Islet precursor cell (in vitro differentiated cells): ENCODE measurements around the gene ZNF160.
"Not testable (repeated sequence)": the region's sequence is repeated elsewhere in the genome, so short reads cannot be mapped to it uniquely, and the experiment has no call there.

Source experiments
- DNase-seq: peaks from one replicate; pipeline ENCODE4 v3.0.0-alpha.2; 2018

The ZNF160 gene

DNA sequence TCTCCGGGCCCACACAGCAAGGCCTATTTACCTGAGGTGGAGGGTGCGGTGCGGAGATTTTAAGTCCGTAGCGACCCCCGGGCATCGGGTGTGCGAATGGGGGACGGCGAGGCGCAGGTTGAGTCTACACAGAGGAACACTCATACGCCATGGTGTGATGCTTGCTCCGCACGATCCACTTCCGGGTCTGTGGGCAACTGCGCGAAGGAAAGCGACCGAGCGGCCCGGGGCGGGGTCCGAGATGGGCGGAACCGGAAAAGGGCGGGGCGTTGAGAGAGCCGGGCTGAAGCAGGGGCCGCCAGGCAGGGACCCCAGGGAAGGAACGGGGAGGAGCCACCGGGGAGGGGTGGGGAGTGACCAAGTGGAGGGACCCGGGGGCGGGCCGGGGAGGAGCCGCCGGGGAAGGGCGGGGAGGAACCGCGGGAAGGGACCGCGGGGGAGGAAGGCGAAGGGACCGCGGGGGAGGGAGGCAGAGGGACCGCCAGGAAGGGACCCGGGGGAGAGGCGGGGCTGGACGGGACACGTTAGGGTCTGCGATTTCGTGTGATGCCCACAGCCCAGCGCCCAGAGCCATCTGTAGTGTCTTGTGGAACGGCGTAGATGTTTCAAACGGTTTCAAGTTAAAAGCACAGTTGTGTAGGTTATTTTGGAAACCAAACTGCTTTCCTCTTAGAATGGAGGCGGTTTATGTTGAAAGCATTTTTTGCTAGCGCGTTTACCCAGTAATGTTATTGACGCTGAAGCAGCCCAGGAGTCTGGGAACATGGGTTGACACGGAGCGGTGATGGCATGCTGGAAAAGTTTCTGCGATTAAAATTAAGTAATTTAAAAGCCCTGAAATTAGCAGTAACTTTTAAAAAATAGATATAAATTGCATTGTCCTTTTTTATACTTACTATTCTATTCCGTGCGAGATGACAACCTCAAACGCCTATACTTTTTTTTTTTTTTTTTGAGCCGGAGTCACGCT, at the start of gene ZNF160:
ZNF160 (minus strand) TSS at position 189 of the 970 bp plus-strand sequence. CDS start 17,146 bp downstream, outside the sequence.
- peak; percentile 99 for DNase-seq

DNA sequence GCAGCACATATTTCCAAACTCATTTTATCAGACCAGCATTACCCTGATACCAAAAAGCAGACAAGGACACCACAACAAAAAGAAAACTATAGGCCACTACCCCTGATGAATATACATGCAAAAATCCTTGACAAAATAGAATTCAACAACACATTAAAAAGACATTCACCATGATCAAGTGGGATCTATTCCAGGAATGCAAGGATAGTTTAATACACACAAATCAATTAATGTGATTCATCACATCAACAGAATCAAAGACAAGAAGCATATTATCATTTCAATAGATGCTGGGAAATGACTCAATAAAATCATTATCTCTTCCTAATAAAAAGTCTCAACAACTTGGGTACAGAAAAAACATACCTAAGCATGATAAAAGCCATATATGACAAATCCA, 44.4 kb upstream of the ZNF160 start:
- DNase-seq = no peak

DNA sequence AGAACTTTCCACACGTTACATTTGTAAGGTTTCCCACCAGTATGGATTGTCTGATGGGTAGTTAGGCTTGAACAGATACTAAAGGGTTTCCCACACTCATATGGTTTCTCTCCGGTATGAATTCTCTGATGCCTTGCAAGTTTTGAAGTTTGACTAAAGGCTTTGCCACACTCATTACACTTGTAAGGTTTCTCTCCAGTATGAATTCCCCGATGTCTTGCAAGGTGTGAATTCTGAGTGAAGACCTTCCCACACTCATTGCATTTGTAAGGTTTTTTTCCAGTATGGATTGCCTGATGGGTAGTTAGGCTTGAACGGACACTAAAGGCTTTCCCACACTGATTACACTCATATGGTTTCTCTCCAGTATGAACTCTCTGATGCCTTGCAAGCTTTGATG, 37.1 kb upstream of the ZNF160 start:
- DNase-seq = no peak

DNA sequence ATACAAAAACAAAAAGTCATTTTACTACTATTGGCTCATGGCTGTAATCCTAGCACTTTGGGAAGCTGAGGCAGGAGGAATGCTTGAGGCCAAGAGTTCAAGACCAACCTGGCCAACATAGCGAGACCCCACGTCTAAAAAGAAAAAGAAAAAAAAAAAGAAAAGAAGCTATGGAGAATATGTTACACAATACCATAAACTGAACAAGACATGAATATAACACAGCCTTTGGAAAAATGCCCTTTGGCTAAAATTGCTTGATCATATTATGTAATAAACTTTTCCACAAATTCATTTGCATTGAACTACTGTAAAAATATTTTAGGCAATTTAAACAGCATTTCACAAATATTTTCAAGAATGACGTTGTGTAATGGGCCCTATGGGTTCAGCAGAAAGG, 33.2 kb upstream of the ZNF160 start:
- no peak for DNase-seq

DNA sequence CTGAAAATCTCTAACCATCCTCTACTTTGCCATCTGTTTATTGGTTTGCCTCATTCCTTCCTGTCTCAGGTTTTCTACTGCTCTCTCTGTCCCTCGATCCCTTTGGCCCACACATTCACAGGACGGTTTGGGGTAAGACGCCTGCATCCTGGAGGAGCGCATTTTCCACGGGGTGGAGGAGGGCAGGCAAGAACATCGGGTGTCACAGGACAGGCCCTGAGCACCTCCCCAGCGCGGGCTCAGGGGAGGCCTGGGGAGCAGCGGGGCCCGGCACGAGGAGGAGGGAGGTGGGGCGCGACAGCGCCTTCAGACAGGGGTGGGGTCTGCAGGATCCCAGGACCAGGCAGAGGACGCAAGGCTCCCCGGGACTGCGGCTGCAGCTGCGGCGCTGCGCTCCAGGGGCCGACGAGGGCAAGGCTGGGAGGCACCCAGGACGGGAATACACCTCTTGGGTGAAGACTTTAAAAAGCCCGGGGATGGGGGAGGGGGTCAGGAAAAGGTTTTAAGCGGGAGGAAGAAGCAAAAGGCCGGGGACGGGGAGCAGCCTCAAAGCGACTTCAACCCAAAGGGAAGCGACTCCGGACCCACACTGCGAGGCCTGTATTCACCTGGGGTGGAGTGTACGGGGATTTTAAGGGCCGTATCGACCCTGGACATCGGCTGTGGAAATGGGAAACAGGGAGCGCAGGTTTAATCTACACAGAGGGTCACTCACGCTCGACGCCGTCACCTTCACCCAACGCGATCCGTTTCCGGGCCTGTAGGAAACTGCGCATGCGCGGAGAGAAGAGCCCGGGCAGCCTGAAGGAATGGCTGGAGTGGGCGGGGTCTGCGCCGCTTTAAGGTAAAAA, 29.1 kb upstream of the ZNF160 start, which contains the start of gene ZNF415:
ZNF415 (minus strand) TSS at position 770 of the 851 bp plus-strand sequence. CDS start 10,234 bp downstream, outside the sequence.
- peak; percentile 89 for DNase-seq

DNA sequence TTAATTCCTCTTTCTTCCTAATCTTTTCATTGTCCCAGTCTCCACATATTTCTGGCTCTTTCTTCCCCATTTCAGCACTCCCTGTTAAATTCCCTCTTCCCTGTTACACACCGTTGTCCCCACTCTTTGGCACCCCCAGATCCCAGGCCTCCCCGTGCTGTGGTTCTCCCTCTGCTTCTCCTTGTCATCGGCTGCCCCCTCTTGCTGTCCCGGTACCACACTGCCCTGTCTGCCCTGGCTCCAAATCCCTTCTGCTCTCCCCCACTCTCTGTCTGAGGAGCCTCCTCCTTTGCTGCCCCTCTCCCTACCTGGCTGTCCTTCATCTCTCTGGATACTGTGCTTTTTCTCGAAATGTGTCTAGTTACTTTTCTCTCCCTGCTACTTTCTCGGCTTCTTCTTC, 28.5 kb upstream of the ZNF160 start:
- DNase-seq = no peak

DNA sequence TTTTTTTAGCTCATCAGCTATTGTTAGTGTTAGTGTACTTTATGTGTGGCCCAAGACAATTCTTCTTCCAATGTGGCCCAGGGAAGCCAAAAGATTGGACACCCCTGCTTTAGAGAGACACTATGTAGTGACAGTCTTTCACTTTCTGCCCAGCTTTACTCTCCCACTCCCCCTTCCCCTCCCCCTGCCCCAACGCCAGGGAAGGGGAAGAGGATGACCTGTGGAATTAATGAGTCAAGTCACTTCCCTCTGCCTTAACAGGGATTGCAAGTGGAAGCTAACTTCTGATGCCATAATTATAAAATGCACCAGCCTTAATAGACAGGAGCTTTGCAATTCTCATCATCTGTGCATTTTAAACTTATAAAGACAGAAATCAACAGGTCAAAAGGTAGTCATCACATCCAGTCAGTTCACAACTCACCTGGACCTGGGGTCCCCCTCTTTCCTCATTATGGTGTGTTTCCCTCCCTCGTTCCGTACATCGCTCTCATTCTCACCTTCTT, 27.9 kb upstream of the ZNF160 start:
- DNase-seq = no peak

DNA sequence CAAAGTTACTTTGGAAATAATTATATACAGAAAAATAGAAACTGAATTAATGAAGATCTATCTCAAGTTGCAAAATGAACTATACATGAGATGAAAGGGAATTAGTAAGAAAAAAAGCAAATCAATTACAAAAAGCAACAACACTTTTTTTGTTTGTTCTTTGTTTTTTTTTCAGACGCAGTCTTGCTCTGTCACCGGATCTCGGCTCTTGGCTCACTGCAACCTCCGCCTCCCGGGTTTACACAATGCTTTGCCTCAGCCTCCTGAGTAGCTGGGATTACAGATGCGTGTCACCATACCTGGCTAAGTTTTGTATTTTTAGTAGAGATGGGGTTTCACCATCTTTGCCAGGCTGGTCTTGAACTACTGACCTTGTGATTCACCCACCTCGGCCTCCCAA, 27.3 kb upstream of the ZNF160 start:
- no peak for DNase-seq

DNA sequence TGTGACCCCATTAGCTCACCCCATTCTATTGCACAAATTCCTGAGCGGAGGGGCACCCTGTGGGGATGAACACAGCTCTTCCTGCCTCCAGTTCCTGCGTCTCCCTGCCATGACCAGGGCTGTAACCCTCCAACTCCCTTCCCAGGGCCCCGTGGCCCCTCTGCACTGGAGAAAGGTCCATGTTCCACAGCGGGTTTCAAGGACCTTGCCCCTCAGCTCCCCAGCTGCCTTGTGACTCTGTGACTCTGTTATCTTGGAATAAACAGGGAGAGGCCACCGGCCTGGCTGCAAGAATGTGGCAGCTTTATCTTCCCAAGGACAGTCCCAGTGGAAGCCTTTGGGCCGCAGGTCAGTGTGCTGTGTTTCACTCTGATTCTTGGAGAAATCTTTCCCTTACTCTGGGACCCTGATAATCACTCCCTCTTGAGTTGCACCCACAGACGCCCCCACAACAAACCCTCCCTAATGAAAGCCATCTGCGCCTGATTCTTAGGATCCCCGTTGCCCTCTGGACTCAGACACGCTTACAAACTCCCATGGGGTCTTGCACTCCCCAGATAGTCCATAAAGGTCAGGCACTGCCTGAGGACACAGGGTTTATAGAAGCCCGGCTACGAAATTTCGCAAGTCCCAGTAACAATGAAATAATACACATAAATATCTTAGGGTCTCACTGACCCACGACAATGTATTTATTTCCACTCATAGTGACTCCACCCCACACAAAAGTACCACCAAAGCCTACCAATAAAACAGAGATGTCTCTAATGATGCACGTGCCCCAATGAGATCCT, 23.7 kb upstream of the ZNF160 start:
- DNase-seq = not testable (repeated sequence)

DNA sequence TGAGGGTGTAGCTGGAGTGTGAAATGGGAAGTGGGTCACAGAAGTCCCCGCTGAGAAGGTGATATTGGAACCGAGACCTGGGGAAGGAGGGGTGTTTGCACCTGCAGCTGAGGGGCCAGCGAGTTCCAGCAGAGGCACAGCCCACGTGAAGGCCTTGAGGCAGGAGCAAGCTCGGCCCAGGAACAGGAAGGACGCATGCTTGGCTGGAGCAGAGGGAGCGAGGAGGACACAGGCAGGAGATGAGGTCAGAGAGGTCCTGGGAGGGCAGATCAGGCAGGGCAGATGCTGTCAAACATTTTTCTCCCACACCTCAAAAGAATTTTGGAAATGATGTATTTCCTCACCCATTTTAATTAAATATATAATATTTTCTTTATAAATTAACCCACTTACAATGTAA, 20.2 kb upstream of the ZNF160 start:
- DNase-seq = no peak

DNA sequence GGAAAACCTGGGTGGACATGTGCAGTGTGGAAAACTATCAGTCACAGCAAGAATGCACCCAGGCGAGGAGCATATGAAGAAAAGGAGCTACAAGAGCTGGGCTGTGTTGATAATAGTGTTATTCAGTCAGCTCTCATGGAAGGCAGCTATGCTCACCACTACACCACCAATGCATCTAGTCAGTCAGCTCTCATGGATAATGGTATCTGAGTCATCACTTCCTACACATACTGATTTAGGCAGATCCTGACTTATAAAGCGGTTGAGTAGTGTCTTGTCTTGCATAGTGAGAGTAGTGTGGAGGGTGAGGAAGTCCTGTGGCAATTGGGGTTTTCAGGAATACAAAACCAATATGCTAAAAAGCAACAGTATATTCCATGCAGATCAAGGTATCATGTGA, 9.1 kb upstream of the ZNF160 start:
- DNase-seq = no peak

DNA sequence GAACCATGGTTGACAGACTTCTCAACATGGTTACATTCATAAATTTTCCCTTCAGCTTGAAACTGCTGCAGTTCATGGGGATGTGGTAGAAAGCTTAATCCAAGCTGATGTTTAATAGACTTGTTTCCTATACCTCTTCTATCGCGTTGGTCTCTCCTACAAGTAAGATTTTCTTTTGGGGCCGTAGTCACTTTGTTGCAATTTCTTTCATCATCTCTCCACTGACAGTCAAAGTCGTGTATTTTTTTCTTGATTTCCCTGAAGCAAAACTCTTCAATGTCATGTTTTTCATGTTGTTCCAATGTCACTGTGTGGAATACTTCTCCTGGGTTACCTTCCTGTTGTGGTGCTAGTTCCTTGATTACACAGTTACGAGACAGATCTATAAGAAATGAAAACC, 6.3 kb upstream of the ZNF160 start:
- no peak for DNase-seq

DNA sequence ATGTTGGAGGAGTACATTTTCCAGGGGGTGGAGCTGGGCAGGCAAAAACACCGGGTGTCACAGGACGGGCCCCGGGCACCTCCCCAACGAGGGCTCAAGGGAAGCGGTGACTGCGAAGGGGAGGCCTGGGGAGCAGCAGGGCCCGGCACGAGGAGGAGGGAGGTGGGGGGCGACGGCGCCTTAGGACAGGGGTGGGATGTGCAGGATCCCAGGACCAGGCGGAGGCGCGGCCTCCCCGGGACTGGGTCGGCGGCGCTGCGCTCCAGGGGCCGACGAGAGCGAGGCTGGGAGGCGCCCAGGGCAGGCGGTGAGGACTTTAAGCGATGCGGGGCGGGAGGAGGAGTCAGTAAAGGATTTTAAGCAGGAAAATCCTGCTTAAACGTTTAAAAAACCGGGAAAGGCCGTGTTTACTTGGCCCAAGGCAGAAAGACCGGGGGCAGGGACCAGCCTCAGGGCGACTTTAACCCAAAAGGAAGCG, 427 bp downstream of the ZNF160 start:
- DNase-seq = peak; percentile 62

DNA sequence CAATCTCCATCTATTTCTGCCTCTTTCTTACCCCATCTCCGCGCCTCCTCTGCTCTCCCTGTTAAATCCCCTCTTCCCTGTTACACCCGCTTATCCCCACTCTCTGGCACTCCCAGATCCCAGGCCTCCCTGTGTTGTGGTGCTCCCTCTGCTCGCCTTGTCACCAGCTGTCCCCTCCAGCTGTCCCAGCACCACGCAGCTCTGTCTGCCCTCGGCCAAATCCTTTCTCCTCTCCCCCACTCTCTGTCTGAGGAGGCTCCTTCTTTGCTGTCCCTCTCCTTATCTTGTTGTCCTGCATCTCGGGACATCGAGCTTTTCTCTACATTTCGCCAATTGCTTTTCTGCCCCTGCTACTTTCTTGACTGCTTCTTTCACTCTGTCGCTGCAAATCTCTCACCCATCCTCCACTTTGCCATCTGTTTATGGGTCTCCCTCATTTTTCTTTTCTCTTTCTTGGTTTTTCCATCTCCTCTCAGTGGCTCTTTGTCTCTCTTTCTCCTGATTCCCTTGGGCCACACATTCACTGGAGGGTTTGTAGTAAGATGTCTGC, 941 bp downstream of the ZNF160 start:
- no peak for DNase-seq

DNA sequence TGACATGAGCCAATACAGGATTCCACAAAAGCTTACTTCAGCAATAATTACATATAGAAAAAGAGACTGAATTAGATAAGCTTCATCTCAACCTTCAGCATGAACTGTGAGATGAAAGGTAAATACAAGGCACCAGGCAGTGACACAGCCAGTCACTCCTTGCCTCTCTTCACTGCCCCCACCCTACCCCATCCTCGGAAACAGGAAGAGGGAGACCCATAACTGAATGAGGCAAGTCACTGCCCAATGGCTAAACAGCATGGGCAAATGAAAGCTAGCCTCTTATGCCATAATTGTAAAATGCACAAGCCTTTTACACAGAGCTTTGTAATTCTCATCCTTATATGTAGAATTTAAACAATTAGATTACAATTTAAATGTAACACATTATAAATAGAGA, 1.7 kb downstream of the ZNF160 start:
- no peak for DNase-seq

DNA sequence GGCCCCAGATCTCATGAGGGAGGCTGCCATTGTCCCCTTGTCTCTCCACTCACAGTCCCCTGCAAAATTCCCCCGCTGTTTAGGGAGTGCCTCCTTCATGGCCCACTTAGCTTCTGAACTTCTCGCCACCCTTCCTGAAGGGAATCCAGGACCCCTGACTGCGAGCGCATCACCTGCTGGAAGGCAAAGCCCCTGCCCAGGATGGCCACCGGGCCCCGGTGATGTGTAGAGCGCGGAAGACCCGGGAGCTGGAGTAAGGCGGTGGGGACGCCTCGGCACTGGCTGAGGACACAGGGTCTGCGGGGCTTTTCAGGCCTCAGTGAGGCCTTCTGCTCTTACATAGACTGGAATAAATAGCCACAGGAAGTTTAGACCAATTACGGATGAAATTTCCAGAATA, 4.7 kb downstream of the ZNF160 start:
- DNase-seq = not testable (repeated sequence)

DNA sequence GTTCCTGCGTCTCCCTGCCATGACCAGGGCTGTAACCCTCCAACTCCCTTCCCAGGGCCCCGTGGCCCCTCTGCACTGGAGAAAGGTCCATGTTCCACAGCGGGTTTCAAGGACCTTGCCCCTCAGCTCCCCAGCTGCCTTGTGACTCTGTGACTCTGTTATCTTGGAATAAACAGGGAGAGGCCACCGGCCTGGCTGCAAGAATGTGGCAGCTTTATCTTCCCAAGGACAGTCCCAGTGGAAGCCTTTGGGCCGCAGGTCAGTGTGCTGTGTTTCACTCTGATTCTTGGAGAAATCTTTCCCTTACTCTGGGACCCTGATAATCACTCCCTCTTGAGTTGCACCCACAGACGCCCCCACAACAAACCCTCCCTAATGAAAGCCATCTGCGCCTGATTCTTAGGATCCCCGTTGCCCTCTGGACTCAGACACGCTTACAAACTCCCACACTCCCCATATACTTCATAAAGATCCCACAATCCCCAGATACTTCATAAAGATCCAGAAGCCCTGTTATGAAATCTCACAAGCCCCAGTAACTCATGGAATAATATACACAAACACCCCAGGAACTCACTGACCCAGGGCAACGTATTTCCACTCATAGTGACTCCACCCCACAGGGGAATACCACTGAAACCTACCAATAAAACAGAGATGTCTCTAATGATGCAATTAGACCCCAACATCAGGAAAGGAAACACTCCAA, 6.1 kb downstream of the ZNF160 start:
- not testable (repeated sequence) for DNase-seq

DNA sequence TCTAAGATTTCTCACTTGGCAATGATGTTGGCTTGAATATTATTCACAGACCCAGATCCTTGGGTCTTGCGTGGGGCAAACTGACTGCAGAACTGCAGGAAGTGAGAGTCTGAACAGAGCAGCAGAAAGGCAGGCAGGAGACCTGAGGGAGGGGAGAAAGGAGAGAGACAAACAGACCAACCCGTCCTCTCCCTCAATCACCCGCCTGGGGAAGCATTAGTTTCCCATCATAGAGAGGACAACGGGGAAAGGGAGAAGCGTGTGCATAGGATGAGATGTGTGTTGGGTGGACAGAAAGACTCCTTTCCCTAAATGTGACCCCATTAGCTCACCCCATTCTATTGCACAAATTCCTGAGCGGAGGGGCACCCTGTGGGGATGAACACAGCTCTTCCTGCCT, 6.6 kb downstream of the ZNF160 start:
- not testable (repeated sequence) for DNase-seq

DNA sequence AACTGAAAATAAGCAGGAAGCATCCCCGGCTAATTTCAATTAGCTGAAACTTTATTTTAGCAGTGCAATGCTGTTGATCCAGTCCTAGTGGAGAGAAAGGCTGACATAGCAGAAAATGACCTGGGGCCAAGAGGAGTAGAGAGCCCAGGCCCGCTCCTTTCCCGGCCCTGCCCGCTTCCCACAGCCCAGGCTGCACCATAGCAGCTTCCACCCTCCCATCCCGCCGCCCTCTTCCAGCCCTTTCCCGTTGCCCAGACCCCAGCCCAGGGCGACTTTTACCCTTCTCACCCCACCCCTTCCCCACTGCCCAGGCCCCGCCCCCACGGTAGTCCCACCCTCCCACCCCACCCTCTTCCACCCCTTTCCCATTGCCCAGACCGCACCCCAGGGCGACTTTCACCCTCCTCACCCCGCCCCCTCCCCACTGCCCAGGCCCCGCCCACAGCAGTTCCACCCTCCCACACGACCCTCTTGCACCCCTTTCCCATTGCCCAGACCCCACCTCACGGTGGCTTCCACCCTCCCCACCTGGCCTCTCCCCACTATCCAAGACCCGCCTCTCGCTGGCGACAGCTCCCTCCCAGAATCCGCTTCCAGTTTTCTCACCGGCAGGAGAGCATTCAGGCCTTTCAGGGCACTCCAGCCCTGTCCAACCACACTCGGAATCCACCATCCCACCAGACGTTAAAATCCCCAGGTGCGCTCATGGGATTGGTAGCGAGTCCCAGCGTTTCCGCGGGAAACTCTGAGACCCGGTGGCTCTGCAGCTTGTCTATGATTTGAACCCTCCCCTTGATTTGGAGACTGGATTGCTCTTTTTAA, 8.3 kb downstream of the ZNF160 start:
- peak; percentile 84 for DNase-seq

DNA sequence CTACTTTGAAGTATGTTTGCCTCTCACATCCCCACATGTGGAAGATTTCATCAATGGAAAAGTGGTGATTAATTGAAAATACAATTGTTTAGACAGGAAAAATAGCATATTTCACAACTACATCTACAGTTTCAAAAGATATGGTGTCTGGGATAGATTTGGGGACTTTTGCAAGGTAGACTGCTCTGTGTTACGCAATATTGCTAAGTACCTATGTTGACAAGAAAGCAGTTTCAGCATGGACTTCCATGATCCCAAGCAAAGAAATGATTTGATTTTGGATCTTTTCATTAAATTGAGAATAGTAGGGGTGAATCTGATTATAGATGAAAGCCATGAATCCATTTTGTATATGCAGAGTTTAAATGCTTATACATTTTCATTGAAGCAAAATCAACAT, 10.5 kb downstream of the ZNF160 start:
- no peak for DNase-seq
